IMR-90 (cell line): ENCODE results near the gene MEST. TPM values are rescaled to one million over a fixed set of nuclear protein-coding genes. Genes with fewer than 3 reads are reported as not detected.

Experiments used
- ATAC-seq: fragments of 200-7000 bp; cut with Tn5 transposase; 2 replicates; pipeline ENCODE4 v1.9.1; 2020; ENCODE audit warnings: low read depth, mild to moderate bottlenecking, moderate library complexity
- BruUV-seq: library from RNA; stranded (reverse); fragments of 400-500 nt; replicated peaks from 2 replicates; lab custom pipeline; 2021; lab: Mats Ljungman, UMichigan
- CTCF ChIA-PET: fragments of 300-600 bp; formaldehyde crosslinking; extraction: SDS; loops from one replicate; lab custom pipeline; 2021; ENCODE audit warnings: antibody characterized with exemption; lab: Yijun Ruan, JAX
- POLR2A ChIA-PET: fragments of 300-600 bp; sonication (Branson Sonifier 250); formaldehyde crosslinking; loops from one replicate; lab custom pipeline; 2022; ENCODE audit warnings: antibody characterized with exemption; ENCODE audit not compliant: unreplicated experiment; lab: Charles Lee
- DNase-seq: peaks from one replicate; pipeline ENCODE4 v3.0.0; 2013
- H2AFZ ChIP-seq: replicated peaks from 2 replicates; pipeline ENCODE3; 2013; ENCODE audit warnings: low read length, mild to moderate bottlenecking; ENCODE audit not compliant: poor library complexity
- H2AK5ac ChIP-seq: 2 replicates; pipeline ENCODE4 v1.6.1; 2013; ENCODE audit warnings: low read depth, low read length, inconsistent platforms
- H2AK9ac ChIP-seq: replicated peaks from 2 replicates; pipeline ENCODE3; 2013; ENCODE audit warnings: mild to moderate bottlenecking, low read depth, low read length, moderate library complexity; ENCODE audit not compliant: poor library complexity
- H2BK120ac ChIP-seq: 2 replicates; pipeline ENCODE4 v1.6.1; 2013; ENCODE audit warnings: low read depth, low read length, inconsistent platforms
- H2BK15ac ChIP-seq: 3 replicates; pipeline ENCODE4 v1.6.1; 2013; ENCODE audit warnings: low read depth, low read length, inconsistent platforms
- H2BK20ac ChIP-seq: 2 replicates; pipeline ENCODE4 v1.6.1; 2013; ENCODE audit warnings: low read depth, mild to moderate bottlenecking, inconsistent platforms, low read length, moderate library complexity
- H2BK5ac ChIP-seq: 2 replicates; pipeline ENCODE4 v1.6.1; 2013; ENCODE audit warnings: mild to moderate bottlenecking, low read depth, low read length, inconsistent platforms; ENCODE audit not compliant: poor library complexity, severe bottlenecking
- H3K14ac ChIP-seq: replicated peaks from 2 replicates; pipeline ENCODE4 v1.6.1; 2013; ENCODE audit warnings: low read depth, low read length, inconsistent platforms
- H3K18ac ChIP-seq: 2 replicates; pipeline ENCODE4 v1.6.1; 2013; ENCODE audit warnings: low read depth, low read length, control low read depth
- H3K23ac ChIP-seq: 2 replicates; pipeline ENCODE4 v1.6.1; 2013; ENCODE audit warnings: low read depth, low read length, inconsistent platforms
- H3K27ac ChIP-seq: 2 replicates; pipeline ENCODE4 v1.5.1; 2013; ENCODE audit warnings: mild to moderate bottlenecking, control low read depth, low read length; ENCODE audit not compliant: insufficient read depth
- H3K27me3 ChIP-seq: 2 replicates; pipeline ENCODE4 v1.6.1; 2013; ENCODE audit warnings: low read length; ENCODE audit not compliant: control insufficient read depth, insufficient read depth
- H3K36me3 ChIP-seq: 2 replicates; pipeline ENCODE4 v1.6.1; 2013; ENCODE audit warnings: low read length, mixed read lengths; ENCODE audit not compliant: control insufficient read depth, insufficient read depth
- H3K4ac ChIP-seq: 2 replicates; pipeline ENCODE4 v1.6.1; 2013; ENCODE audit warnings: low read depth, low read length, inconsistent platforms
- H3K4me1 ChIP-seq: 2 replicates; pipeline ENCODE4 v1.6.1; 2013; ENCODE audit warnings: low read length, mixed read lengths; ENCODE audit not compliant: control insufficient read depth, insufficient read depth
- H3K4me2 ChIP-seq: 2 replicates; pipeline ENCODE4 v1.6.1; 2013; ENCODE audit warnings: low read depth, mild to moderate bottlenecking, control low read depth, low read length, moderate library complexity
- H3K4me3 ChIP-seq: 2 replicates; pipeline ENCODE4 v1.5.1; 2013; ENCODE audit warnings: low read depth, mild to moderate bottlenecking, control low read depth, low read length, moderate library complexity; ENCODE audit not compliant: insufficient read depth
- H3K56ac ChIP-seq: 2 replicates; pipeline ENCODE4 v1.6.1; 2013; ENCODE audit warnings: low read length, inconsistent platforms; ENCODE audit not compliant: insufficient read depth; ENCODE audit errors: extremely low read depth
- H3K79me1 ChIP-seq, 2 experiments: 2 replicates each; pipeline ENCODE4 v1.6.1; 2013; ENCODE audit warnings: low read length in 2 of 2, inconsistent platforms in 1 of 2, low read depth in 1 of 2
- H3K9ac ChIP-seq: 2 replicates; pipeline ENCODE4 v1.6.1; 2013; ENCODE audit warnings: low read depth, low read length, control low read depth
- H3K9me1 ChIP-seq: 2 replicates; pipeline ENCODE4 v1.6.1; 2013; ENCODE audit warnings: low read length, inconsistent platforms; ENCODE audit not compliant: insufficient read depth
- H3K9me3 ChIP-seq: 2 replicates; pipeline ENCODE4 v1.6.1; 2013; ENCODE audit warnings: low read length; ENCODE audit not compliant: control insufficient read depth, insufficient read depth
- H4K20me1 ChIP-seq: 2 replicates; pipeline ENCODE4 v1.6.1; 2013; ENCODE audit warnings: low read length, inconsistent platforms; ENCODE audit not compliant: insufficient read depth
- H4K5ac ChIP-seq: 2 replicates; pipeline ENCODE4 v1.6.1; 2013; ENCODE audit warnings: mild to moderate bottlenecking, low read depth, low read length, control low read depth
- H4K8ac ChIP-seq, 2 experiments: 2 replicates each; pipeline ENCODE4 v1.6.1; 2013; ENCODE audit warnings: low read depth in 2 of 2, low read length in 2 of 2, control low read depth in 1 of 2, inconsistent platforms in 1 of 2
- H4K91ac ChIP-seq: 2 replicates; pipeline ENCODE4 v1.6.1; 2013; ENCODE audit warnings: low read depth, low read length, inconsistent platforms; ENCODE audit not compliant: insufficient read depth
- CEBPB ChIP-seq: IDR thresholded peaks from 2 replicates; pipeline ENCODE4 v1.6.1; 2012; ENCODE audit warnings: low read depth, low read length, improper control_type of control experiment
- CHD1 ChIP-seq: IDR thresholded peaks from 2 replicates; pipeline ENCODE4 v1.6.1; 2012; ENCODE audit warnings: low read depth, low read length, improper control_type of control experiment
- CTCF ChIP-seq: conservative IDR thresholded peaks from 2 replicates; pipeline ENCODE4 v1.5.1; 2012; ENCODE audit warnings: mild to moderate bottlenecking, low read depth, low read length, improper control_type of control experiment
- FOS ChIP-seq: fragments of 150-350 bp; IDR thresholded peaks from 2 replicates; pipeline ENCODE4 v1.6.1; 2016; ENCODE audit warnings: low read depth, low read length
- MAFK ChIP-seq: IDR thresholded peaks from 2 replicates; pipeline ENCODE4 v1.6.1; 2012; ENCODE audit warnings: low read depth, low read length, improper control_type of control experiment
- MAZ ChIP-seq: IDR thresholded peaks from 2 replicates; pipeline ENCODE4 v1.6.1; 2012; ENCODE audit warnings: low read depth, mild to moderate bottlenecking, low read length, improper control_type of control experiment, moderate library complexity, borderline replicate concordance
- MXI1 ChIP-seq: IDR thresholded peaks from 2 replicates; pipeline ENCODE4 v1.6.1; 2012; ENCODE audit warnings: low read depth, mild to moderate bottlenecking, low read length, moderate library complexity, borderline replicate concordance
- NFE2L2 ChIP-seq: fragments of 150-350 bp; IDR thresholded peaks from 2 replicates; pipeline ENCODE4 v1.6.1; 2016; ENCODE audit warnings: low read depth, mild to moderate bottlenecking, low read length
- POLR2A ChIP-seq: IDR thresholded peaks from 2 replicates; pipeline ENCODE4 v1.6.1; 2012; ENCODE audit warnings: mild to moderate bottlenecking, low read depth, low read length
- RAD21 ChIP-seq: IDR thresholded peaks from 2 replicates; pipeline ENCODE4 v1.6.1; 2012; ENCODE audit warnings: low read length, improper control_type of control experiment
- RCOR1 ChIP-seq: IDR thresholded peaks from 2 replicates; pipeline ENCODE4 v1.6.1; 2012; ENCODE audit warnings: mild to moderate bottlenecking, low read length, improper control_type of control experiment; ENCODE audit not compliant: insufficient replicate concordance
- RFX5 ChIP-seq: IDR thresholded peaks from 2 replicates; pipeline ENCODE4 v1.8.0; 2012; ENCODE audit warnings: low read depth, mild to moderate bottlenecking, low read length, moderate library complexity
- SMC3 ChIP-seq: fragments of 150-350 bp; IDR thresholded peaks from 2 replicates; pipeline ENCODE4 v1.6.1; 2016; ENCODE audit warnings: low read depth, mild to moderate bottlenecking, antibody characterized with exemption, low read length, moderate library complexity
- WGBS, 2 experiments: methylation state at CpG; one replicate each; pipeline versions ENCODE4 v1.1.5 to v1.1.7; 2013; ENCODE audit warnings: missing lambda C conversion rate in 2 of 2; ENCODE audit not compliant: insufficient read length in 1 of 2; ENCODE audit errors: extremely low coverage in 2 of 2; 5-methylcytosine and 5-hydroxymethylcytosine counted together
- dilution Hi-C: fragments of 300-500 bp; cut with HindIII; formaldehyde crosslinking; loops from one replicate; pipeline ENCODE4 v1.14.3; 2018; ENCODE audit warnings: low sequenced_read_pairs; ENCODE audit not compliant: unreplicated experiment
- in situ Hi-C: fragments of 300-500 bp; cut with MboI; formaldehyde crosslinking; loops from 3 replicates; pipeline ENCODE4 v1.14.3; 2019; ENCODE audit warnings: low sequenced_read_pairs, inconsistent platforms, mixed read lengths
- intact Hi-C: fragments of 100-400 bp; cut with micrococcal nuclease; formaldehyde crosslinking; loops from 2 replicates; pipeline ENCODE4 v1.10.0; 2022
- polyA plus RNA-seq, 3 experiments: library from polyadenylated mRNA; depleted of rRNA; stranded (reverse); fragments of >200 nt; gene quantifications; 2 replicates each; pipeline ENCODE4 v1.2.3, GENCODE V29; 2012; ENCODE audit warnings: low replicate concordance in 1 of 3
- total RNA-seq: library from RNA; depleted of rRNA; stranded (reverse); fragments of >200 nt; gene quantifications from 2 replicates; pipeline ENCODE4 v1.2.3, GENCODE V29; 2012
- TF ChIP-seq, protein P1 (sequence below): fragments of 150-350 bp; IDR thresholded peaks from 2 replicates; pipeline ENCODE4 v1.6.1; 2016; ENCODE audit warnings: low read depth, mild to moderate bottlenecking, low read length, moderate library complexity, borderline replicate concordance
- TF ChIP-seq, protein P2 (sequence below): fragments of 150-350 bp; IDR thresholded peaks from 2 replicates; pipeline ENCODE4 v1.6.1; 2017; ENCODE audit warnings: mild to moderate bottlenecking, antibody characterized with exemption, low read length, low read depth

MEST gene
- total and polyA plus RNA-seq, 2 of the 4 experiments (the other 2 are of a cell fraction) = 219 to 317 TPM

GRCh38 chr7:130506358-130506757, 14.5 kb downstream of the MEST start:
- DNase-seq (no peak), ATAC-seq (no peak)
- H4K20me1 ChIP-seq = no peaks in the 10 kb centered on the region
- WGBS, 2 experiments = no CpG with 5 or more reads among the region's 3 CpGs
- H3K14ac ChIP-seq = no peak overlapping the region
- H2AK9ac ChIP-seq = no peak overlapping the region
- TF ChIP-seq, protein P1, sequence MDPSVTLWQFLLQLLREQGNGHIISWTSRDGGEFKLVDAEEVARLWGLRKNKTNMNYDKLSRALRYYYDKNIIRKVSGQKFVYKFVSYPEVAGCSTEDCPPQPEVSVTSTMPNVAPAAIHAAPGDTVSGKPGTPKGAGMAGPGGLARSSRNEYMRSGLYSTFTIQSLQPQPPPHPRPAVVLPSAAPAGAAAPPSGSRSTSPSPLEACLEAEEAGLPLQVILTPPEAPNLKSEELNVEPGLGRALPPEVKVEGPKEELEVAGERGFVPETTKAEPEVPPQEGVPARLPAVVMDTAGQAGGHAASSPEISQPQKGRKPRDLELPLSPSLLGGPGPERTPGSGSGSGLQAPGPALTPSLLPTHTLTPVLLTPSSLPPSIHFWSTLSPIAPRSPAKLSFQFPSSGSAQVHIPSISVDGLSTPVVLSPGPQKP = no peak
- no peak for TF ChIP-seq MXI1
- no peak for TF ChIP-seq MAZ
- no peak for TF ChIP-seq NFE2L2
- no peak for TF ChIP-seq CHD1
- no peak for TF ChIP-seq RCOR1
- TF ChIP-seq MAFK = no peak
- no peak for TF ChIP-seq CEBPB
- no peak for TF ChIP-seq RAD21
- TF ChIP-seq, protein P2, sequence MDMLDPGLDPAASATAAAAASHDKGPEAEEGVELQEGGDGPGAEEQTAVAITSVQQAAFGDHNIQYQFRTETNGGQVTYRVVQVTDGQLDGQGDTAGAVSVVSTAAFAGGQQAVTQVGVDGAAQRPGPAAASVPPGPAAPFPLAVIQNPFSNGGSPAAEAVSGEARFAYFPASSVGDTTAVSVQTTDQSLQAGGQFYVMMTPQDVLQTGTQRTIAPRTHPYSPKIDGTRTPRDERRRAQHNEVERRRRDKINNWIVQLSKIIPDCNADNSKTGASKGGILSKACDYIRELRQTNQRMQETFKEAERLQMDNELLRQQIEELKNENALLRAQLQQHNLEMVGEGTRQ = no peak
- no peak for TF ChIP-seq CTCF
- TF ChIP-seq FOS = no peak
- TF ChIP-seq SMC3 = no peak
- no peak for TF ChIP-seq RFX5
- no peak for TF ChIP-seq POLR2A
- H2AK5ac ChIP-seq = no peak overlapping the region
- dilution Hi-C loops = no loop called here
- no peak overlapping the region for H2AFZ ChIP-seq
- BruUV-seq = no TSS peak
- no peak overlapping the region for H2BK15ac ChIP-seq
- no peak overlapping the region for H3K18ac ChIP-seq
- H3K23ac ChIP-seq = no peak overlapping the region
- ChIA-PET CTCF (no interaction called here), POLR2A (no interaction called here)
- no peak overlapping the region for H2BK5ac ChIP-seq
- no peak overlapping the region for H4K91ac ChIP-seq
- no peak overlapping the region for H3K4ac ChIP-seq
- H2BK120ac ChIP-seq = no peak overlapping the region
- 0 out of 2 replicates have a peak, but pooled peaks cover 2% of the 10 kb centered on the region for H3K9me1 ChIP-seq
- no peak overlapping the region for H4K8ac ChIP-seq
- intact Hi-C loops = no loop called here
- no peaks in the 10 kb centered on the region for H3K4me1 ChIP-seq
- no peak overlapping the region for H3K4me2 ChIP-seq
- H3K36me3 ChIP-seq = peaks cover 15% of the 10 kb centered on the region
- H4K5ac ChIP-seq = no peak overlapping the region
- H3K9ac ChIP-seq = no peak overlapping the region
- no peaks in the 10 kb centered on the region for H3K9me3 ChIP-seq
- H2BK20ac ChIP-seq = no peak overlapping the region
- H3K56ac ChIP-seq = no peak overlapping the region
- no peak overlapping the region for H3K4me3 ChIP-seq
- no peak overlapping the region for H3K27ac ChIP-seq
- H3K27me3 ChIP-seq = no peaks in the 10 kb centered on the region
- no peaks in the 10 kb centered on the region; a peak in 1 of 4 replicates for H3K79me1 ChIP-seq
- in situ Hi-C loops = no loop called here
